Thyroid gland (tissue), 4 donors: ENCODE data around the gene DIO1. TPM values are rescaled to one million over a fixed set of nuclear protein-coding genes. Genes with fewer than 3 reads are reported as not detected.

ENCODE experiments used
- DNase-seq, 2 donors: peaks; one replicate each; pipeline ENCODE4 v3.0.0-alpha.2; 2019
- H3K27ac ChIP-seq, 3 donors: fragments of 200-600 bp; sonication (generic); 1 replicate in 2 of 3; 2 replicates in 1 of 3; pipeline ENCODE4 v1.5.1; 2016 to 2019; ENCODE audit warnings: mild to moderate bottlenecking in 1 of 3, moderate library complexity in 1 of 3
- H3K27me3 ChIP-seq: fragments of 200-600 bp; sonication (generic); one replicate; pipeline ENCODE4 v1.5.1; 2019
- H3K36me3 ChIP-seq, 2 donors: fragments of 200-600 bp; sonication (generic); one replicate each; pipeline ENCODE4 v1.5.1; 2016 to 2019
- H3K4me1 ChIP-seq, 2 donors: fragments of 200-600 bp; sonication (generic); one replicate each; pipeline ENCODE4 v1.5.1; 2017 to 2019
- H3K4me3 ChIP-seq, 3 donors: fragments of 200-600 bp; sonication (generic); replicated peaks in 1 of 3; 1 replicate in 2 of 3; 2 replicates in 1 of 3; pipeline ENCODE4 v1.5.1; 2016; ENCODE audit warnings: mild to moderate bottlenecking in 1 of 3
- H3K9me3 ChIP-seq: fragments of 200-600 bp; sonication (generic); one replicate; pipeline ENCODE4 v1.5.1; 2017
- POLR2A ChIP-seq, 2 donors: fragments of 450-650 bp; IDR thresholded peaks; one replicate each; pipeline ENCODE4 v1.6.1; 2017; ENCODE audit warnings: antibody characterized with exemption in 2 of 2, mild to moderate bottlenecking in 2 of 2, moderate library complexity in 1 of 2
- WGBS, 2 donors: methylation state at CpG; one replicate each; pipeline ENCODE4 v1.1.5; 2017; 5-methylcytosine and 5-hydroxymethylcytosine counted together
- intact Hi-C: fragments of 100-400 bp; cut with DNase I; formaldehyde crosslinking; loops from one replicate; pipeline ENCODE4 v1.15.1; 2023
- total RNA-seq, 4 donors: library from RNA; depleted of rRNA; stranded (reverse); fragments of >200 nt; gene quantifications; one replicate each; pipeline ENCODE4 v1.2.3, GENCODE V29; 2016
- TF ChIP-seq, protein P1 (sequence below), 6 experiments: fragments of 200-600 bp in 3 of 6; fragments of 450-650 bp in 3 of 6; sonication (generic) in 3 of 6; IDR thresholded peaks; one replicate each; pipeline ENCODE4 v1.5.1; 2016 to 2019; ENCODE audit warnings: antibody characterized with exemption in 6 of 6, mild to moderate bottlenecking in 2 of 6, inconsistent platforms in 1 of 6, moderate library complexity in 1 of 6

The DIO1 gene
- total RNA-seq, 4 donors from 2014 or later = 219 to 492 (median 343) TPM

DNA sequence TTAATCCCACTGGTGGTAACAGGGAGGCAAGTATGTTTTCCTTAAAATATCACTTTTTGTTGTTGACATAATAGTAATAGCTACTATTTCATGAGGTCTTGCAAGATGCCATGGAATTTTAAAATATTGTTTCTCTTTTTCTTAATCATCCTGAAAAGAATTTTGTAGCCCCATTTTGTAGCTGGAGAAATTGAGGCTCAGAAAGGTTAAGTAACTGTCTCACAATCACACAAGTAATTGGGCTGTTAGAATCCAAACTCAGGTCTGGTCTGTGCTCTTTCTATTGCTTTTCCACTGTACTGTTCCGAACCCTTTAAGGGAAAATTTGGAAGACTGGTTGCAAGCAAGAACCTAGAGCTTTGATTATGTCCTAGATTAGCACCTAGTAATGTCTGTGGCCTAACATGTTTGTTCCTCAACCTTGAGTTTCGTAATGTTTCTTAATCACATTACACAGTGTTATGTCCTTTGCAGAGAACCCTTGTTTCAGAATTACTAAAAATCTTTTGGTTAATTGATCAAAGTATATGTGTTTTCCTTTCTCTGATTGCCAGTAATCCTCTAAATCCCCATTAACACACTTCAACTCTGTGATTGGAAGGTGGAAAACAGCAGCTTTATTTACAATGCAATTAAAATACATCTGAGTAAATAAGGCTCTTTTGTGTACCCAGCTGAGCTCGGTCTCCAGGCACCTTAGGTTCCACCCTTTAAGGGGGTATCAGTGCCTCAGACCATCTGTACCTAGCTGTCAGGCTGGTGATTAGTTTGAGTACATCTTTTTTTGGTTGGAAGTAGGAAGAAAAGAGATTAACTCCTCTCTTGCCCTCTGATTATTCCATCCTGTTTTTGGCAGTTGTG lies 62.6 kb downstream of the DIO1 start:
- DNase-seq = no peak
- no peak overlapping the region for H3K4me3 ChIP-seq
- no peak for TF ChIP-seq POLR2A (IDR thresholded peaks at IDR 0.05)
- TF ChIP-seq, protein P1, sequence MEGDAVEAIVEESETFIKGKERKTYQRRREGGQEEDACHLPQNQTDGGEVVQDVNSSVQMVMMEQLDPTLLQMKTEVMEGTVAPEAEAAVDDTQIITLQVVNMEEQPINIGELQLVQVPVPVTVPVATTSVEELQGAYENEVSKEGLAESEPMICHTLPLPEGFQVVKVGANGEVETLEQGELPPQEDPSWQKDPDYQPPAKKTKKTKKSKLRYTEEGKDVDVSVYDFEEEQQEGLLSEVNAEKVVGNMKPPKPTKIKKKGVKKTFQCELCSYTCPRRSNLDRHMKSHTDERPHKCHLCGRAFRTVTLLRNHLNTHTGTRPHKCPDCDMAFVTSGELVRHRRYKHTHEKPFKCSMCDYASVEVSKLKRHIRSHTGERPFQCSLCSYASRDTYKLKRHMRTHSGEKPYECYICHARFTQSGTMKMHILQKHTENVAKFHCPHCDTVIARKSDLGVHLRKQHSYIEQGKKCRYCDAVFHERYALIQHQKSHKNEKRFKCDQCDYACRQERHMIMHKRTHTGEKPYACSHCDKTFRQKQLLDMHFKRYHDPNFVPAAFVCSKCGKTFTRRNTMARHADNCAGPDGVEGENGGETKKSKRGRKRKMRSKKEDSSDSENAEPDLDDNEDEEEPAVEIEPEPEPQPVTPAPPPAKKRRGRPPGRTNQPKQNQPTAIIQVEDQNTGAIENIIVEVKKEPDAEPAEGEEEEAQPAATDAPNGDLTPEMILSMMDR (IDR thresholded peaks at IDR 0.05) = no peak
- intact Hi-C loops = no loop called here
- 84 to 86% methylated on average over 3 of the region's 3 CpGs for WGBS, 2 donors
- peaks cover 0 to 17% of the 10 kb centered on the region in 2 donors for H3K4me1 ChIP-seq
- peaks cover 13 to 34% of the 10 kb centered on the region in 2 donors for H3K36me3 ChIP-seq
- H3K27ac ChIP-seq = peak overlapping the region in 1 of 3 donors; percentile 14
- no peaks in the 10 kb centered on the region for H3K27me3 ChIP-seq
- H3K9me3 ChIP-seq = no peaks in the 10 kb centered on the region

DNA sequence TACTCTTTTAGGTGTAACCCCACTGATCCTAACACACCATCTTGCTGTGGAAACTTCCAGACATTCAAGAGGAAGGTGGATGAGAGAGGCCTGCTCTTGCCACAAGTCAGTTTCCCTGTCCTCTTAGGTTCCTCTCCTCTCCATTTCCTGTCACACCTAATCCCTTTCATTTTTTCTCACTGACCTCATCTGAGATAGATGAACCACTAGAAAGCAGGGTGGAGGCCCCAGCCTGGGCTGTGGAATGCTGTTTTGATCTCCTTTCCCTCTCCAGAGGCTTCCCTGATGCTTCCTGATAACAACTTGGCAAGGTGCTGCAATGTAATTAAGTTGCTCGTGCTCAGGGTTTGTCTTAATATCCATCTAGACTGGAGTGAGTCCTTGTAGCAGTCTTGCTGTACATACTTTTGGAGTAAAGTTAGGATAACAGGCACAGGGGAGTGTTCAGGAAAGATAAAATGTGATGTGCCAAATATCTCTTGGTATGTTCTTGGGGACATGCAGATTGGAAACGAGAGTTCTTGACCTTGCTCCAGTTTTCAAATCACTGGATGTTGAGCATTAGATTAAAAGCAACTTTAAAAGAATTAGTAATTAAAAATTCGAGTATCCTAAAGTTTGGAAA lies 63.3 kb downstream of the DIO1 start:
- Histone ChIP-seq H3K4me1 (peaks cover 0 to 17% of the 10 kb centered on the region in 2 donors), H3K27ac (peak overlapping the region in 2 of 3 donors; percentile 14 to 16), H3K27me3 (no peaks in the 10 kb centered on the region), H3K36me3 (peaks cover 18 to 32% of the 10 kb centered on the region in 2 donors), H3K9me3 (no peaks in the 10 kb centered on the region), H3K4me3 (no peak overlapping the region)
- no peak for TF ChIP-seq POLR2A (IDR thresholded peaks at IDR 0.05)
- TF ChIP-seq, protein P1 (IDR thresholded peaks at IDR 0.05) = no peak
- intact Hi-C loops = no loop called here
- DNase-seq = no peak
- WGBS, 2 donors = 52 to 61% methylated on average over 3 of the region's 3 CpGs

DNA sequence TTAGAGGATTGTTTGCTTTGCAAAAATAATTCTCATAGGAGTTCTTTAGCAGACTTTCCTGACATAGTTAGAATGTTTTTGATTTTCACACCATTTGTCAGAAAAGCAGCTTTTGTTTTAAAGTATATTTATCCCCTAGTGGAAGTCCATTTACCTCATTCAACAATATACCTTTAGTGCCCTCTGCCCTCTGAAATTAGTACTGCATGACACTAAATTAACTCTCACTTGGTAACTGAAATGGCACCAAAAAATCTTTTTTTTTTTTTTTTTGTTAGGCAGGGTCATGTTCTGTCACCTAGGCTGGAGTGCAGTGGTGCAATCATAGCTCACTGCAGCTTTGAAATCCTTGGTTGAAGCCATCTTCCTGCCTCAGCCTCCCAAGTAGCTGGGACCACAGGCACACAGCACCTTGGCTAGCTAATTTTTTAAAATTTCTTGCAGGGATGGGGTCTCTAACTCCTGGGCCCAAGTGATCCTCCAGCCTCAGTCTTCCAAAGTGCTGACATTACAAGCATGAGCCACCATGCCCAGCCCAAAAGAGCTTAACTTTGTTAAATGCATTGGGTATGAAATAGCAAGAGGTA lies 65.8 kb downstream of the DIO1 start:
- intact Hi-C loops = no loop called here
- H3K4me1 ChIP-seq = peaks cover 0 to 17% of the 10 kb centered on the region in 2 donors
- no peaks in the 10 kb centered on the region for H3K9me3 ChIP-seq
- no peak for DNase-seq
- H3K27me3 ChIP-seq = no peaks in the 10 kb centered on the region
- no peak for TF ChIP-seq POLR2A (IDR thresholded peaks at IDR 0.05)
- TF ChIP-seq, protein P1 (IDR thresholded peaks at IDR 0.05) = peak in 5 of 6 experiments; percentile 27 to 67 (median 53)
- no peak overlapping the region for H3K4me3 ChIP-seq
- no peak overlapping the region for H3K27ac ChIP-seq
- peaks cover 31 to 35% of the 10 kb centered on the region in 2 donors for H3K36me3 ChIP-seq

Other genes starting within 250 kb of the DIO1 start
- gene GLIS1, start 155.0 kb upstream of the DIO1 start, total RNA-seq = under 1 TPM in 1 of 4 donors, not detected in 3; 0.29 TPM
- gene NDC1, start 55.9 kb upstream of the DIO1 start, total RNA-seq = 10 to 100 TPM; 10.4 to 15.4 (median 11.9) TPM
- gene YIPF1, start 4.4 kb upstream of the DIO1 start, total RNA-seq = 10 to 100 TPM; 41.5 to 66.6 (median 61.5) TPM
- 100 to 1,000 TPM in 1 of 4 donors, 10 to 100 TPM in 3; 42.4 to 116 (median 77.7) TPM for gene IFT25, start 51.5 kb downstream of the DIO1 start, total RNA-seq
- gene LRRC42, start 52.2 kb downstream of the DIO1 start, total RNA-seq = 10 to 100 TPM; 28.7 to 39.4 (median 33.7) TPM
- not detected for gene LDLRAD1, start 124.0 kb downstream of the DIO1 start, total RNA-seq
- 100 to 1,000 TPM; 337 to 492 (median 444) TPM for gene TMEM59, start 159.0 kb downstream of the DIO1 start, total RNA-seq
- 1 to 10 TPM; 4.3 to 5.8 (median 4.4) TPM for gene TCEANC2, start 159.4 kb downstream of the DIO1 start, total RNA-seq